Superior temporal gyrus (tissue), 1 donor: ENCODE data around the gene NLGN1.

ENCODE experiments used
- DNase-seq: peaks from one replicate; pipeline ENCODE4 v3.0.0-alpha.2; 2016; ENCODE audit errors: extremely low spot score

Gene NLGN1

DNA sequence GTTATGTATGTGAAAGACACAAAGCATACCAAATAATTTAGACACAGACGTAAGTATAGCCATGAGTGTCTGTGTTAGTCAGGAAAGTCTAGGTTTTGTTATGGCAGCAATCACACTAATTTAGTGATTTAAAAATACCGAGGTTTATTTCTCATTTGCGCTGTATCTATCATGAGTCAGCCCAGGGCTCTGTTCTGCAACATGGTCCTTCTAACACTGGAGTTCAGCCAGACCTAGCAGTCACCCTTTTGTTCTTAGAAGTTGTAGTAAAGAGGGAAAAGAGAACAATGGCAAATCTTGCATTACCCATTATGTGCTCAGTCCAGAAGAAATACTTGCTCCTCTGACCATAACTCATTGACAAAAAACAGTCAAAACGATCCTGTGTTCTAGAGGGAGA, 311.5 kb downstream of the NLGN1 start:
- no peak for DNase-seq

DNA sequence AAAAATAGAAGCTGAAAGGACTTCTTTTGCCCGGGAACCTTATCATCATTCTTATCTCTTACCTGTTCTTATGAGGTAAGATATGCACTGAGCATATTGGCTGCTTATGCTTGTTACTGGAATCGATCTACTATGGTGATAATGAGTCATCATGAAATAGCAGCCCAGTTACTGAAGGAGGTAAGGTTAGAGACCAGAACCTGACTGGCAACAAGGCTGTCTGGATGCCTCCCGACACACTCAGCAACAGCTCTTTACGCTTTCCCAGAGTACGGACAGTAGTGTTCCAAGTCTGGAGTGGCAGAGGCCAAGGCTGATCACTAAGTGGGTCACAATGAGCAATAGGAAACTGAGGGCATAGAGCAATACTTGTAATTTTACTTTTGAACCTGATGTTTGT, 314.1 kb downstream of the NLGN1 start:
- no peak for DNase-seq

DNA sequence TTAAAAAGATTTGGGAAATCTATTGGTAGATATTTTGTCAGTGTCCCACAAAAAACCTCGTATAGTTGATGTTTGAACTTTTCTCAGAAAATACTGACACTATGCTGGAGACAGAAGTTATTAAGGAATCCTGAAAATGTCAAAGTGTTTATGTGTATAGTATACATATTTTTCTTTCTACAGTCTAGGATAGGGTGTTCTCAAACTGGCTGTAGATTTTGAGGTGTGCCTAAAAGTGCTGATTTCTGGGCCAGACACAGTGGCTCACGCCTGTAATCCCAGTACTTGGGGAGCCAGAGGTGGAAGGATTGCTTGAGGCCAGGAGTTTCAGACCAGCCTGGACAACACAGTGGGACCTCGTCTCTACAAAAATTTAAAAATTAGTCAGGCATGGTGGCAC, 322.0 kb downstream of the NLGN1 start:
- DNase-seq = no peak

DNA sequence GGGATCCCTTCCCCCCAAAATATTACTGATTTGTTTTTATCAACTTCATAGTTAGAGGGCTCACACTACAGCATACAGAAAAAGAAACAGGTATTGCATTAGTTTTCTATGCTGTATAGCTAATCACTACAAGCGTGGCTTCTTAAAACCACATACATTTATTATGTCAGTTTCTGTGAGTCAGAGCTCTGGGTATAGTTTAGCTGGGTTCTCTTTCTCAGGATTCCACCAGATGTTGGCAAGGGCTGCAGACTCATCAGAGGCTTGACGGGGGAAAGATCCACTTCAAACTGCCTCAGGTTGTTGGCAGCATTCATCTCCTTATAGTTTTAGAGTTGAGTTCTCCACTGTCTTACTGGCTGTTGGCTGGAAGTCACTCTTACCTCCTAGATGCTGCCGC, 328.0 kb downstream of the NLGN1 start:
- no peak for DNase-seq

DNA sequence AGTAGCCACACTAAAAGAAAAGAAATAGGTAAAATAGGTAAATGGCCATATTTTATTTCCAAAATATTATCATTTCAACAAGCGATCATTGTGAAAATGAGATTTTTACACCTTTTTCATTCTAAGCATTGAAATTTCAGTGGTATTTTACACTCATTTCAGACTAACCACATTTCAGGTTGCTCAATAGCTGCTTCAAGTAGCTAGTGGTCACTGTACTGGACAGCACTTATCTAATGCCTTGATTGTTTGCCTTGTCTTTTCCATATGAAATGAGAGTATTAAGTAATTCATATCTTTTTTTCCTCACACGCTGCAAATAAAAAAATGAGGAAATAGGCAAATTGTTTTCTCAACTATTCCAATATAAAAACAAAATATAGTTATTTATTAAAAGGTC, 332.8 kb downstream of the NLGN1 start:
- no peak for DNase-seq

DNA sequence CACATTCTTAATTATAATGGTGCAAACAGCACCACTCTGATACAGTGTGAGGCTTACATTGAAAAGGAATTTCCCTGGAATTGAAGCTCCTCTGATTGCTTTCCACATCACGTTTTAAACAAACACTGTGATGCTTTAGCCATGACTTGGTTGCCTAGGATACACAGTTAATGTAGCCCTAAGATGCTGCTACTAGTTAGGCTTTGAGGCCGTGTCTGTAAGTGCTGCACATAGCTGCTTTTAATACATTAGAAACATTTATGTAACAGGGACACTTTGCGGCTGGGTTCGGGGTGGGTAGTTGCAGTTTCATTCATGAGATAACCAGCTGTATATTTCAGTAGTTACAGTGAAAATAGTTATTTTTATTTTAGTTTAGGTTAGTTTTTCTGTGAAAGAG, 334.7 kb downstream of the NLGN1 start:
- peak; percentile 67 for DNase-seq

DNA sequence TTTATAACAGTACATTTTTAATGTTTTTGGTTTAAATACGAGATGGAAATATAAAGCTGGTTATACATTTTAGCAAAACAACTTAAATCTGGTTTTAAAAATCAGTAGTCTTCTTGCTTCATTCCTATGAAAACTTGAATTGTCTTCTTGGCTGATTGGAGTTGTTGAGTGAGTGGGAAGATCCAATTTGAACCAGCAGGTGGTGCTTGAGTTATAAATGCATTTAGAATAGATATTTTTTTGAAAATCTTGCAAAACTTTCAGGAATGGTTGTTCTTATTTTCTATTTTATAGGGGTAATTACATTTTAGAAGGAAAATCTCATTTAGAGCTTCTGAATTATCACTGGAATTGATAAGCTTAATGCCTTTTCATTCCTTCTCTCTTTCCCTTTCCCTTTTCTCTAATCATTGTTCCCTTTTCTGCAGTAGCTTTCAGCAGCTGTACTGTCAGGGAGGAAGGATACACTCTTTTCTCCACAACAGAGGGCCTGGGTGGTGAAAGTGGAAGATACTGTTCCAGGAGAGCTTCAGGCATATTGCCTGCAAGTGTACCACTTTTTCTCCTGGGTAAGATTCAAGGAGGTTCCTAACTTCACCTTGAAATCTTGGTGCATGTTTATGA, 335.6 kb downstream of the NLGN1 start:
- peak; percentile 79 for DNase-seq

DNA sequence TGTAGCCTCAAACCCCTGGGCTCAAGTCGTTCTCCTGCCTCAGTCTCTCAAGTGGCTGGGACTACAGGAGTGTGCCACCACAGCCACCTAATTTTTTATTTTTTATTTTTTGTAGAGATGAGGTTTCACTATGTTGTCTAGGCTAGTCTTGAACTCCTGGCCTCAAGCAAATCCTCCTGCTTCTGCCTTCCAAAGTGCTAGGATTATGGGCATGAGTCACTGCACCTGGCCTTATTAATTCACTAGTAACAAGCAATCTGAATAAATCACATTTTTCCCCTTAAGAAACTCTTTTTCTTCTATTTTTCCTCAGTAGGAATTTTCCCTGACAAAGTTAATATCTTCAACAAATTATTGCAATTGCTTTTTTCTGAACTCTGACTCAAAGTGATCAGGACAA, 336.9 kb downstream of the NLGN1 start:
- DNase-seq = no peak

DNA sequence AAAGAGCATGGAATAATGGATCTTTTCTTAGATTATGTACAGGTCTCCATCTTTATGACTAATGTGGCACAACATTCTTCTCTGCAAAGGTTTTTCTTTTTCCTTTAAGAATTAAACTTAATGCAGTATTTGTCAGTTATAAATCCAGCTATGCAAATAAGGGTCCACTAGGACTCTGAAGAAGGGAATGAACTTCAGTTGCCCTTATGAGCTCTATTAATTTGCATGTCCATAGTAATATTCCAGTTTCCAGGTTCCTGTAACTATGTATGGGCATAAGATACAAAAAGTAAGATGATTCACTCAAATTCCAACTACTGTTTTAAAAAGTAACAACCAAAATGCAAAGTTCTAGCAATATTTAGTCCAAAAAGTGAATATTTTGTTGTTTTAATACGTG, 337.4 kb downstream of the NLGN1 start:
- no peak for DNase-seq

DNA sequence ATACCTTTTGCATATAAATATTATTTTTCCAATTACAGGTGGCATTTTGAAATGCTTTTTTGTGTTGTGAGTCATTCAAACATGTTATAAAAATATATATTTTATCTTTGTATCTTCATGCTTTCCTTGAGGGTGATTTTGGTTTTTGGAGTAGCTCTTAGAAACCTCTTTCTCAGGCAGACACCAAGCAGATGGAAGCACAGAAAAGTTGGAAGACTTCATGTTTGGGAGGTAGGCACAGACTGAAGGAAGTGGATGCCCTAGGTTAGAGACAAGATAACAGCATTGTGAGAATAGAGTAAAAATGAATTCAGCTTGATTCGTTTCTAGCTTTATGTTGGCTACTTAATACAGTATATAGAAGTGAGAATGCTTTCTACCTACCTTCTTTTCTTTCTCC, 338.3 kb downstream of the NLGN1 start:
- no peak for DNase-seq

DNA sequence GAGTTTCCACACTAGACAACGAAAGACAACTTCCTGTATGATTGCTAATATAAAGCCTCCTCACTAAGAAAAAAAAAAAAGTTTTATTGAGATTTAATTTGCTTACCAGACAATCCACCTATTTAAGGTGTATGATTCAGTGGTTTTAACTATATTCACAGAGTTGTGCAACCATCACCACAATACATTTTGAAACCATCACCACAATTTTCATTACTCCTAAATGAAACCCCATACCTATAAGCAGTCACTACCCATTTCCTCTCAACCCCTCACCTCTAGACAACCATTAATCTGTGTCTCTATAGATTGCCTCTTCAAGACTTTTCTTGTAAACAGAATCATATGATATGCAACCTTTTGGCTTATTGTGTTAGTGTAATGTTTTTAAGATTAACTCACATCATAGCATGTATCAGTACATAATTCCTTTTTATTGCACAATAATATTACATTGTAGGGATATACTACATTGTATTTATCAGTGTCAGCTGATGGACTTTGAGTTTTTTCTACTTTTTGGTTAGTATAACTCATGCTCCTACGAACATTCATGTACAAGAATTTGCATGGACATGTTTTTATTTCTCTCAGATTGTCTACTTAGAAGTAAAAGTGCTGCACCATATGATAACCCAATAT, 339.7 kb downstream of the NLGN1 start:
- no peak for DNase-seq

DNA sequence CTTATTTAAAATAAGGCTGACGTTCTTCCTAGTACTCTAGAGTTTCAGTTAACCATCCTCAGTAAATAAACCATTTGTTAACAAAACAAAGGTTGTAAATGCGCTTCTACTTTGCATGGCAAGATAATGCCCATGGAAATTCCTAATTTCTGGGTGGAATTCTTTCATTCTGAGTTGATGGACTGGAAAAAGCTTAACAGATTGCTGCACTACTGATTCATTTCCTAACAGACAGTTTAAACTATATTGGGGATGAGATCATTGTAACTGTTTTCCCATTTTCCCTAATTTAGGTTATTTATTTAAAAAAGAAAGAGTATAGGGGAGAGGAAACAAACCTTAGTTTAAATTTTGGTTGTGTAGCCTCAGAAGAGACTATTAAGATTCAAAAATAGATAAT, 342.2 kb downstream of the NLGN1 start:
- DNase-seq = no peak

DNA sequence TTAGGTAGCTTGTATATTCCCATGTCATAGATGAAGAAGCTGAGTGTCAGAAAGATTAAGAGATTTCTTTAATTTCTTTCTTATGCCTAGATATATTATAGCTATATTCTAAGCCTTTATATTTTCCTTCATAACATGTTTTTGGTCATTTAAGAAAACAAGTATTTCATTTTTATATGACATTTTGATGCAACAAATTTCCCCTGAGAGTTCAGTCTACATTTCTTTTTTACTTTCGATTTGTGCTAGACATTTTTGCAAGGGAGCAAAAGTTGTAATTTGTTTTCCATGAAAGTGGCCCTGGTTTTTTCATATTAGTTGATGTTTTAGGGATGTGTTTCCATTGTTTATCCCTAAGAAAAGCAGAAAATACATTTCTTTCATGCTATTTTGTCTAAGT, 344.9 kb downstream of the NLGN1 start:
- DNase-seq = no peak

DNA sequence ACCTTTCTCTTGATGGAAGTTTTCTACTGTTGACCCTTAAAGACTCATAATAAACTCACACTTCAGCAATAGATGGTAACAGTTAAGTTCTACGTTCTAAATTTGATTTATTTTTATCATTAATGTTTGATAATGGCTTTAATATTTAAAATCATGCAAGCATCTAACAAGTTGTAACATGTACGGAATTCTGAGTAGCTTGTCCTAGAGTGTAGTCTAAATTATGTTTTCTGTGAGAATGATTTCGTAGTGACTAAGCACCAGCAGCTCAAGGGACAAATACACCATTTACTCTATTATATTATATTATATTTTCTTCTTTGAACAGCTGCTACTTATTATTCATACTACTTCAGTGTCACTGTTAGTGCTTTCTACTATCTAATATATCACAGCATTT, 345.6 kb downstream of the NLGN1 start:
- no peak for DNase-seq

DNA sequence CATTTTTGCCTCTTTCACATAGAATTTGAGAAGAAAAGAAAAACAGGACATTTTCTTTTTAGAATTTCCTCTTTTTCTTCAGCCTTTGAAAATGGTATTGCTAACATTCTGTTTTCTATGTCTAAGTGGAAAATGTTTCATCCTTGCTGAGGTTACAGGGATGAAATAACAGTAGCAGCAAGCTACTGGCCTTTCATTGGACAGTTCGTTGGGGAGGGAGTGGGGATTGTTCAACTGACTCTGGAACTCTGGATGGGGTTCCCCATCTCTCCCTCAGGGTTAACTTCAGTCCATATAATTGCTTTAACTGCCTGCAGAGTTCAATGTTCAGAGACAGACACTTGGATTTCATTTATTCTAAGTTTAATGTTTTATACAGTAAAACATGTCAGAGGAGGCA, 346.0 kb downstream of the NLGN1 start:
- no peak for DNase-seq

DNA sequence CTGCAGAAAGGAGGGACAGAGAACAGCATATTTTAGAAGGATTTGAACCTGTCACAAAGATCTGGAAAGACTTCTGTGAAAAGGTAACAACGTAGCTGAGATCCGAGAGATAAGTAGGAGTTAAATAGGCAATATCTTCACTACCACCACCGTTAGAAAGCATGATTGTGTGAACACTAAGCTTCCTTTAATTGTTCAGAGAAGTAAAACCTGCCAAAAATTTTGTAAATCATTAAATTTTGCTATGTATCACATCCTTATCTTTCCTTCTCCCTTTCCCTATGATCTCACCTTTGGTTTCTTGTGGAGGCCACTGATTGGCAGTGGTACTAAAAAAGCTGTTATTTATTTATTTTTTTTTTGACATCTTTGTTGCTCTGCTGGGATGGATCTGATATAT, 346.9 kb downstream of the NLGN1 start:
- no peak for DNase-seq

DNA sequence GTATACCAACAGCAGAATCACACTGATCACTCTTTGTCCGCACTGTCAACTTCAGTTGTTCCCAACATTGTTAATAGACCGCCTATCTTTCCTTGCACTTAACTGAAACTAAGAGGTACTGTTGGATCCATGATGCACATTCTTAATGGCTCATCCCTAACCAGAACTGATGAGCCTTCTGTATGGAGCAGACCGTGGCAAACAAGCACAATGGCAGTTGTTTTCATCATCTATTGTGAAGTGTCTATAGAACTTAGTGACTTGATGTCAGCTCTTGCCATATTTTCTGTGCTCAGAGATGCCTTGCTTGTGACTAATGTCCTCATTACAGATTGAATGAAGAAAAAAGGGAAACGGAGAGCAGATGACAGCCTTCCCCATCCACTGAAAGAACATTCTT, 347.4 kb downstream of the NLGN1 start:
- DNase-seq = no peak

DNA sequence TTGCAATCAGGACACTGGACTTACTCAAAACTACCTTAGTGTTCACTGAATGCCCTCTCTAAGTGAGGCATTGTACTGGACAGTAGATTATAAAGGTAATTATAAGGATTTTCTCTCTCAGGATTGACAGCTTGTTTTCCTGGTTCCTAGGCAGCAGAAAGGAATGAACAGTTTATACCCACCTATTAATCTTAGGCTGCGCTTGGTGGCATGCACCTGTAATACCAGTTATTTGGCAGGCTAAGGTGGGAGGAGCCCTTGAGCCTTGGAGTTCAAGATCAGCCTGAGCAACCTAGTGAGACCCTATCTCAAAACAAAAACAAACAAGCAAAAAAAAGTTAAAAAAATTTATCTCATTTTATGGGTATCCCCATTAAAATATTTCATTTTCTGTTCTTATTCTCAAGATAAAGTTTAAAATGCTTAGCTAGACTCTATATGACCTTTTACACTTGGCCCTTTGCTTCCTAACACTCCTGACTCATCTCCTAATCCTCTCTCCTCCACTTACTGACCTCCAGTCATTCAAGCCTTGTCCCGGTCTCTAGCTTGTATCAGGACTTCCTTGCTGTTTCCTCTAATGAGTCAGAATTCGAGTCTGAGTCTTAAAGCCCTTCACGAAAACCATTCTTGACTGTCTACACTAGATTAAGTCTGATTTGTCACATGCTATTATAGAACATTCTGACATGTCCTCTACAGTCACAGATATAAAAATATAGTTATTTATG, 348.6 kb downstream of the NLGN1 start:
- no peak for DNase-seq

DNA sequence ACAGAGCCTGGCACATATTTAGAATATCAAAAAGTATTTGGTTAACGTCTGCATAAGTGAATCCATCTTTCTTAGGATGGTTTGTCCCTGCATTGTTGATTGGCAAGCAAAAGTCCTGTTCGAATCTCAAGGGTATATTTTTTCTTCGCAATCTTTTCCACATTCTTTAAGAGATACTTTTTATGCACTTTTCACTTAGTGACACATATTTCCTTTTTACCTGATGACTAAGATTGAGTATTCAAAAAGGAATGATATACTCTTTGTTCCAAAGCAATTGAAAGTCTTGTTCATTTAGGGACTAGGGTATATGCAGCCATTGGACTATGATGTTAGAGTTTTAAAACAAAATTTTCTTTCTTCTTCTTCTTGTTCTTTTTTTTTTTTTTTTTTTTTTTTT, 349.9 kb downstream of the NLGN1 start:
- no peak for DNase-seq

DNA sequence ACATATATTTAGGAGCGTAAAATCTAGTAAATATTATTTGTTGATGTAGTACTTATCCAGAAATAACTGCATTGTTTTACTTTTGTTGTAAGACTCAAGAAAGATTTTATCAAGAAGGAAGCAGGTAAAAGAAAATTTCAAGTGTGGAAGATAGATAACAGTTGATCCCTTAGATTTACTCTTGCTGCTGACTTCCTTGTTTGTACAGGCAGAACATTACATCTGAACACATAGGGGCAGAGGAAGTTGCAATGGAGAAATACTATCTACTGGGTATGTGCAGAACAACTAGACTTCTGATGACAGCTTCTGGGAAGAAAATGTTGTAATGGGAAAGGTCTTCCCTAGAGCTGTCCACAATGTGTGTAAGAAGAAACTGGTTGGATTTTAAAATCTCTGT, 350.6 kb downstream of the NLGN1 start:
- DNase-seq = no peak

DNA sequence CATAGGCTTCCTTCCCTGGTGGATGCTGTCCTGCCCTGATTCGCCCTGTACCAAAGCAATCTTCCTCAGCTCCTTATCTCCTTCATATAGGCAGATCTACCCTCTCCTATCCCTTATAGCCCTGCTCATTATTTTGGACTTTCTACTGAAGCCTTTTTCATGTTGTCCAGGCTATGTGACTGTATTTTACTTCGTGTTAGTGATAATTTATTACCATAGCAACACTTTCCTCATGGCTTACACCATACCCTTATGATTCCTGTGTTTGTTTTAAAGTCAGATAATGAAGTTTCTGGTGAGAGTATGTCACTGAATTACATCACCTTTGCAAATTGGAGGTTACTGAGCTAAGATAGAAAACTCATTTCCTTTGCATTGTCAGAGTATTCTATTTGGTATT, 352.6 kb downstream of the NLGN1 start:
- DNase-seq = no peak

DNA sequence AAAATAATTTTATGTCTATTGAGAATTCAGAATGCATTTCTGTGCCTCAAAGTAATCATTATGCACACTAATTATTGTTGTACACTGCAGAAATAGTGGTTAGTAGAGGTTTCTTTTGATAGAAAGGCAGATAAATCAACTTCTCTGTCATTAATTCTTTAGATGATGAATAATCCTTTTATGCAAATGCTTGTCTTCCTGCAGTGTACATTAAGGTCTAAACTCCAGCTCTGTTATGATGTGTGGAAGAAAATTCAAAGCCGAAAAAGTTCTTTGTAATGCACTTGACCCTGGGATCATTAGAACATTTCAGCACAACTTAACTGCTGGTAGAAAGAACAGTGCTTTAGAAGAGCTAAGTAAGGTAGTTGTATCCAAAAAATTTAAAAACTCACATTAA, 353.0 kb downstream of the NLGN1 start:
- no peak for DNase-seq

DNA sequence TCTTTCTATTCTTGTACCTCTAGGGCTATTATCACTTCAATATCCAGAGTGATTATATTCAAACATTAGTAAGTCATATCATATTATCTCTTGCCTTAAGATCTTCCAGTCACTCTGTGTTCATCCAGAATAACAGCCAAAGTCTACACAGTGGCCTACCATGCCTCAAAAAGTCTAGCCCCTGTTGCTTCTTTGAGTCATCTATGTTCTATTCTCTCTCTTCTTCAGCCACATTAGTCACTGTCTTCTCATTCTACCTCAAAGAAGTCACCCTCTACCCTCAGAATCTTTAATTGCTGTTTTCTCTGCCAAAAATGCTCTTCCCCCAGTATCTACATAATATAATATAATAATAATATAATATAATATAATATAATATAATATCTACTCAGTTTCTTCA, 356.0 kb downstream of the NLGN1 start:
- DNase-seq = no peak
